ENCODE measurements around the gene SLC25A34.

The SLC25A34 gene

DNA sequence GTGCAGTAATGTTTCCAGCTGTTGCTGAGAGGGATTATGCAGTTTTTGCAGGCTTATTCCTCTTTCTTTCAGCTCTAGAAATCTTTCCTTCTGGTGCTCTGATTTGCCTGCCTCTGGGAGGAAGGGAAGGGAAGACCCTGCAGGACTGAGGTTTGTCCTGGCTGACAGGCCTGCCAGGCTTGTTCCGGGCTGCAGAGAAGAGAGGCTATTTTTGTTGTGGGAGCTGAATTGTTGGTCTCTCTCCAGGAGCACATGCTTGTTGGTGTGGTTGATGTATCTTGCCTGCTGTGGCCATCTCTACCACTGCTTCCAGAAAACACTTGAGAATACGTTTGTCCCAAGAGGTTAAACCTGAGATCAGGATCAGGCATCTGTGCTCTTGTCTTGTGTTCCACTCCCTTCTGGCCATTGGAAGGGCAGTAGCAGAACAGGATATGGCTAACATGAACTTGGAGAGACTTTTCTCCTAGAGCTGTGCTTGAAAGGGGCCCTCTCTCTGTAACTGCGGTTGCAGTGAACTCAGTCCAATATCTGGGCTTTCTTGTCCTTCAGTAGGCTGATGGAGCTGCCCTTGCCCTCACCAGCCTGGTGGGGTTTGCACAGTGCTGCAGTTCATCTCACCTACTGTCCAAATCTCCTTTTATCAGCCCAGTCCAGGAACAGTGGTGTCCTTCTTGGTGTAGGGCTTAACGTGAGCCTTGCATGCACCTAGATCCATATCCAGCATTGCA lies 21.5 kb upstream of the SLC25A34 start:
- no peak for FAIRE-seq

DNA sequence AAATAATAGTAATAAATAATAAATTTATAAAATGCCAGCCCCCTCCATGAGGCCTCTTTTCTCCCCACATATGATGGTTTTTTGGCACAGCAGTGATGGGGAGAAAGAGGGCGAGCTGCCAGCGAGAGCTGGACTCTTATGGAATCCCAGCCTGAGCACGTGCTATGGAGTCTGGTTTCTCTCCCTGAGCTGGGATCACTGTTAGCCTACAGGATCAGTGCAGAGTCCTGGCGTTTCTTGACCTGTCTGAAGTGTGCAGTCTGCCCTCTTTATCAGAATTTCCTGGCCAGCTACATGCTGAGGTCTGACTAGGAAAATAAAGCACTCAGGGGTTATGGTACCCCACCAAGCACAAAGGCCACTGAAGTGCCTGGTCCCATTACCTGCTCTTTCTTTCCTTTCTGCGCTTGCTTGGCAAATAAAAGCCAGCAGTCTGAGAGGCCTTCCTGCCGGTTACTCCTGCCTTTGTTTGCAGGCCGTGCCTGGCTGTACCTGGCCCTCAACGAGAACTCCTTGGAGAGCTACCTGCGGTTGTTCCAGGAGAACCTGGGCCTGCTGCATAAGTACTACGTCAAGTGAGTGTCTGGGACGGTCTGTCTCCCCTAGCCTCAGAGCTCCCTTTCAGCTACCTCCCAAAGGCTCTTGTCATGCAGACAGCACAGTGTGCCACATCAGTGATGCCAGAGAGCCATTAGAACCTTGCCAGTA lies 18.5 kb upstream of the SLC25A34 start:
- DNase-seq (ENCODE audit: low spot score) (no peak), FAIRE-seq (no peak)

More for the DNA sequence above, 21.5 kb upstream of the SLC25A34 start:
- no peak for DNase-seq (ENCODE audit: low spot score)

DNA sequence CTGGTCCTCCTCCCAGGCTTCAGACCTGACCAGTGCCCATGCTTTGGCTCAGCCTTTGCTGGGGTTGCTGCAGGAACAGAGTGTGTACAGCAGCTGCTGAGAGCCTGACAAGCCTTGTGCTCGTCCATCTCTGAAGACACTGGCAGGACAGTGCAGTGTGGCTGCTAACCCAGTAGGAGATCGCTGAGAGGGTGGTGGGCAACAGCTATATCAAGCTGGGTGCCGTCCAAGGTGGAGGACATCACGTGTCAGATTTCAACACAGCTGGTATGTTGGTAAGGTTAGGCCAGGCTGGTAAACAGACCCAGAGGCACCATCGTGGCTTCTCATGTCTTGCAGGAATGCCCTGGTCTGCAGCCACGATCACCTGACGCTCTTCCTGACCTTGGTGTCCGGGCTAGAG lies 17.9 kb upstream of the SLC25A34 start:
- no peak for FAIRE-seq
- DNase-seq (ENCODE audit: low spot score) = no peak

DNA sequence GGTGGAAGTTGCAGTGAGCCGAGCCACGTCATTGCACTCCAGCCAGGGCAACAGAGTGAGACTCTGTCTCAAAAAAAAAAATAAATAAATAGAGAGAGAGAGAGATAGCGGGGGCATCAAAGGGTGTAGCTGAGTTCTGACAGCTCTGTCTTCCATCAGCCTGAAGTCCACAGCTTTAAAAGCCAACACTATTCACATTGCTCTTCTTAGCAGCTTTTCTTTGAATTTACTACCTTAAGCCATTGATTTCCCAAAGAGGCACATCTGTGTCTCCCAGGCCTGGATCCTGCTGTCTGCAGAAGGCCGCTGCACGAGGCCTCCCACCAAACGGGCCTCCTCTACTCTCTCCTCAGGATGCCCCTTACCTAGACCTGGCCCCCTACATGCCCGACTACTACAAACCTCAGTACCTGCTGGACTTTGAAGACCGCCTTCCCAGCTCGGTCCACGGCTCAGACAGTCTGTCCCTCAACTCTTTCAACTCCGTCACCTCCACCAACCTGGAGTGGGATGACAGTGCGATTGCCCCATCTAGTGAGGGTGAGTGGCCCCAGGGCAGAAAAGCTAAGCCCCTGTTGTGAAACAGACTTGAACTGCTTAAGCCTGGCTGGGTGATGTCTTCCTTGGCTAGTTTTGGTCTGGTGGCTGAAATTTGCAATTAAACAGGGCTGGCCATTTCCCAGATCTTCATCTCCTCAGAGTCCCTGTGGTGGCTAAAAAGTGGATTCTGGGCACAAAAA lies 16.5 kb upstream of the SLC25A34 start:
- DNase-seq (ENCODE audit: low spot score) (no peak), FAIRE-seq (no peak)

DNA sequence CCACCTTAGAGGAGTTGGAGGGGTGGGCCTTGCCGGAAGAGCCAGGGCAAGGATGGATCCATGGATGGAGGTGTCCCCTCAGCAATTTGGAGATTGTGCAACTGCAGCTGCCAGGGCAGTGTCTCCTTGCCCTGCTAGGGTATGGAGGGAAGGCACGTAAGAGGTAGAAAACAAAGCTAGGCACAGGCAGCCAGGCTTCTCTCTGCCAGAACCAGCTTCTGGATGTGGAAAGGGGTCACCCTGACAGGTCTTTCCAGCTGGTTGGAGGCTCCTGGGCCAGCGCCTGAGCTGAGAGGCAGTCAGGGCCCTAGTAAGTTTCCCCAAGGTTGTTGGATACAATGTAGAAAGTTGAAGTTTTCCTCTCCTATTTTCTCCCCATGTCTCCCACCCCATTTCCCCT lies 15.2 kb upstream of the SLC25A34 start:
- no peak for DNase-seq (ENCODE audit: low spot score)
- FAIRE-seq = no peak

DNA sequence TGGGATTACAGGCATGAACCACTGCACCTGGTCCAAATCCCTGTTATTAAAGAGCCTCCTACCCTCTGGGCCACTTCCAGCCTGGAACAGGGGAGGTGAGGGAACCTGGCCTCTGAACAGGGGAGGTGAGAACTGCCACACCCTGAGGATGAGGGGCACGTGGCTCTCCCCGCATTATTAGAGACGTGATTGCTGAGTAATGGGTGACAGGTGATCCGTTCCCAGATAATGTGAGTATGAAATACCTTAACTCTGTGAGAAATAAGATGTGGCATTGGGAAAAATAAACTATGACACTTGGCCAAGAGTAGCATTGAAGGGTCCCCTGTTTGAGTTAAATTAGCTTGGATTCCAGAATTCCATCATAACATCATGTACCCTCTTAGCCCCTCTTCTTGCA lies 13.6 kb upstream of the SLC25A34 start:
- DNase-seq (ENCODE audit: low spot score) = no peak
- no peak for FAIRE-seq

DNA sequence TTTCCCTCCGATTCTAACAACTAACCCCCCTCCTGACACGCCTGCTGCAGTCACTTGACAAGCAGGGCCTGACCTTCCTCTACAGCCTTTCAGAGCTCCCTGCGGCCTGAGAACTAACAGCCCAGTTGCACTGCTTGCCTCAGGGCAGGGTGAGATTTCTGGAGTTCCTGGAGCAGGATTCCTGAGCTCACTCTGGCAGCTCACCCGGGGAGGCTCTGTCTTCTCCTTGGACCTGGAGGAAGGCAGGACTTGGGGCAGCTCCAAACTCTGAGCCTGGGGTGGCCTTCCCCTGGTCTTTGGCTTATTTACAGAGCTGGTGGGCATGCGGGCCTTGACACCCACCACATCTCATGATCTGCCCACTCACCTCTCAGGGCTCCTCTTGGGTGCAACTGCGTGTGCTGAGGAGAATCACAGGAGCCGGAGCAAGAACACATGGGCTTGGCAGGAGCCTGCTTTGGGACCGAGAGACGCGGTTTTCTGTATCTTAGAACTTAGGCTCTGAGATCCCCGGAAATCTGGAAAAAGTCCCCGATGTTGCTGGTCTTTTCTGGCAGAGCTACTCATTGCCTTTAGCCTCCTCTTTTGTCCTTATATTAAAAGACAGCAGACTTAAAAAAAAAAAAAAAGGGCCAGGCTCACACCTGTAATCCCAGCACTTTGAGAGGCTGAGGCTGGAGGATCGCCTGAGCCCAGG lies 13.1 kb upstream of the SLC25A34 start:
- FAIRE-seq = no peak
- no peak for DNase-seq (ENCODE audit: low spot score)

DNA sequence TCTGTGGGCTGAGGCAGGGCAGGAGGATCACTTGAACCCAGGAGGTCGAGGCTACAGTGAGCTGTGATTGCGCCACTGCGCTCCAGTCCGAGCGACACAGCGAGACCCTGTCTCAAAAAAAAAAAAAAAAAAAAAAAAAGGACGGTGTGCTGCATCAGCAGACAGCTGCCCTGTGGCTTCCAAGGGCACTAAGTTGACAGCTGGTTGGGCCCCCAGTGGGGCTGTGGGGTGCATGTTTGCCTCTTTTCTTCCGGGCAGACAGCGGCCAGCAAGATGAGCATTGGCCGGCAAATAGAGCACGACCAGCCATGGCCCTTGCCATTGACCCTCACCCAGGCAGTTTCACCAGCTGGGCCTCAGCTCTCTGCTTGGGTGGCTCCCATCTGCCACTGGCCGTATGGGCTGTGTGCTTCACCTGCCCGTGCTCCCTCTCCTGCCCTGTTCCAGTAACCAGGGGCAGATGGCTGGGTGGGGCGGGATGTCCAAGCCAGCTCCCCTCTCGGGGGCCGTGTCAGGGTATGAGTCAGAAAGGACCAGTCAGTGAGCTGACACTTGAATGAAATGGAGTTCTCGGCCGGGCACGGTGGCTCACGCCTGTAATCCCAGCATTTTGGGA lies 12.3 kb upstream of the SLC25A34 start:
- FAIRE-seq (no peak), DNase-seq (ENCODE audit: low spot score) (no peak)

DNA sequence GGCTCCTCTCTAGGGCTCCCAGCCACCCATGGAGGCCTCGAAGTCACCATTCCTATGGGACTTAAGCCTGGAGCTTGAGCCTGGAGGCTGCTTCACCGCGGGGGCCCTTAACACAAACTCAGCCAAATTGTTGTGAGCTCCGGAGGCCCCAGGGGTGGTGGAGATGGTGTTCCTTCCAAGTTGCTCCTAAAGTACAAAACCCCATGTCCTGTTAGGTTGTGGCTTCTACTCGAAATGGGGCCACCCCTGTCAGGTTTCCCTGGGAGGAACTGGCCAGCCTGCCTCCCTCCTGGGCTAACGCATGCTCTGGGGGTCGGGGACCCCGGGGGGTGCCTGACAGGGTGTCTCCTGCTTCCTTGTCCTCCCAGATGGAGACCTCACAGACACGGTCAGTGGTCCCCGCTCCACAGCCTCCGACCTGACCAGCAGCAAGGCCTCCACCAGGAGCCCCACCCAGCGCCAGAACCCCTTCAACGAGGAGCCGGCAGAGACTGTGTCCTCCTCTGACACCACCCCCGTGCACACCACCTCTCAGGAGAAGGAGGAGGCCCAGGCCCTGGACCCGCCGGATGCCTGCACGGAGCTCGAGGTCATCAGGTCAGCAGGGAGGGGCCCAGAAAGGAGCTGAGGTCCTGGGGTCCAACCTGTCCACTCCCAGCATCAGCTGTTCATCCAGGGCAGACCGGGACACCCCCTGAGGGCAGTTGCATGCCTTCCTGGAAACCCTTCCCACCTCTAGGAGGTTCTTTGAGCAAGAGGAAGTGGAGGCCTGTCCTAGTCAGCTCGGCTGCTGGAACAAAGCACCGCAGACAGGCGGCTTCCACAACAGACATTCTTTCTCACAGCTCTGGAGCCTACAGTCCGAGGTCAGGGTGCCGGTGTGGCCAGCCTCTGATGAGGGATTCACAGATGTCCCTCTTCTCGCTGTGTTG lies 10.8 kb upstream of the SLC25A34 start:
- FAIRE-seq (no peak), DNase-seq (ENCODE audit: low spot score) (no peak)

DNA sequence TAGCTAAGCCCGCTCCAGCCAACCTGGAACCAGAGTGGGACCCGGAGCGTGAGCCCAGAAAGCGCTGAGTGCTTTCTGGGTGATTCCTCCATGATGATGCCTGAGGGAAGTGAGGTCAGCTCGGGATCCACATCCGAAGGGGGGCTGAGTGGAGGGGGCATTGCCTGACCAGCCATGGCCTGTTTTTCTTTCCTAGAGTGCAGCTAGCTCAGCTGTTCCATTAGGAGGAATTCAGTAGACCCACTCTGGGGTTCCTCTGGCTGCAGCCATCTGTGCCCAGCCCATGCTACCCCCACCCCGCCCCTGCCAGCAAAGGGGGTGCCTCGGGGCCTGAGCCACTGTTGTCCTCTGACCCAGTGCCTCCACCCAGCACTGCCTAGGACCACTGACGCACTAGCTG lies 9.6 kb upstream of the SLC25A34 start:
- no peak for FAIRE-seq

DNA sequence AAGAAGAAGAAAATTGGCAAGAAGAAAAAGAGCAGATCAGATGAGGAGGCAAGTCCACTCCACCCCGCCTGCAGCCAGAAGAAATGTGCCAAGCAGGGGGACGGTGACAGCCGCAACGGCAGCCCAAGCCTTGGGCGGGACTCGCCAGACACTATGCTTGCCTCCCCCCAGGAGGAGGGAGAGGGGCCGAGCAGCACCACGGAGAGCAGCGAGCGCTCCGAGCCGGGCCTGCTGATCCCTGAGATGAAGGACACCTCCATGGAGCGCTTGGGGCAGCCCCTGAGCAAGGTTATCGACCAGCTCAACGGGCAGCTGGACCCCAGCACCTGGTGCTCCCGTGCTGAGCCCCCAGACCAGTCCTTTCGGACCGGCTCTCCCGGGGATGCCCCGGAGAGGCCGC lies 9.0 kb upstream of the SLC25A34 start:
- DNase-seq (ENCODE audit: low spot score) (no peak), FAIRE-seq (no peak)

More for the DNA sequence above, 9.6 kb upstream of the SLC25A34 start:
- DNase-seq (ENCODE audit: low spot score) = no peak

DNA sequence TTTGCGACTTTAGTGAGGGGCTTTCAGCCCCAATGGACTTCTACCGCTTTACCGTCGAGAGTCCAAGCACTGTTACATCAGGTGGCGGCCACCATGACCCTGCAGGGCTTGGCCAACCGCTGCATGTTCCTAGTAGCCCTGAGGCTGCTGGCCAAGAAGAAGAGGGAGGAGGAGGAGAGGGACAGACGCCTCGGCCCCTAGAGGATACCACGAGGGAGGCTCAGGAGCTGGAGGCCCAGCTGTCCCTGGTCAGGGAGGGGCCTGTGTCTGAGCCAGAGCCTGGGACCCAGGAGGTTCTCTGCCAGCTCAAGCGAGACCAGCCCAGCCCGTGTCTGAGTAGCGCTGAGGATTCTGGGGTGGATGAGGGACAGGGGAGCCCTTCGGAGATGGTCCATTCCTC lies 8.6 kb upstream of the SLC25A34 start:
- DNase-seq (ENCODE audit: low spot score) = no peak
- no peak for FAIRE-seq

DNA sequence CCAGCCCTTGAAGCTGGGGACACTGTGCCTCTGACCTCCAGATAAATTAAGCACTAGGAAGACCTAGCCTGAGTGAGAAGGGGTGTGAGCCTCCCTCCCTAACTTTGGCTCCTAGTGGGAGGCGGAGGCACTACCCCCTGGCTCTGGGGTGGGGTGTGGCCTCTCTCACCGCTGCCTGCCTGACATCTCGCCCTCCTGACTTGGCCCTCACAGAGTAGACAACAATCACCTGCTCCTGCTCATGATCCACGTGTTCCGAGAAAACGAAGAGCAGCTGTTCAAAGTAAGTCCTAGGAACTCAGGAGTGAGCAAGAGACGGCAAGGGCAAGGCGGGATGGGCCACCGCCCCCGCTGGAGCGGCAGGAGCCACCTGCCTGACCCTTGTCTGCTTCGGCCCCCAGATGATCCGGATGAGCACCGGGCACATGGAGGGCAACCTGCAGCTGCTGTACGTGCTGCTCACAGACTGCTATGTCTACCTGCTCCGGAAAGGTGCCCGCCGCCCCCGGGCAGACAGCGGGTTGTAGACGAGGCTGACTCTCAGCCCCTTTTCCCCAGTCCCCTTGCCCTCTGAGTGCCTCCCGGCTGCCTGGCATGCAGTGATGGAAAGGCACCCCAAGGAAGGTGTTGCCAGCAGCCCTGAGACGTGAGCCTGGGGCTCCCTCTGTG lies 8.1 kb upstream of the SLC25A34 start:
- no peak for DNase-seq (ENCODE audit: low spot score)
- FAIRE-seq = no peak

DNA sequence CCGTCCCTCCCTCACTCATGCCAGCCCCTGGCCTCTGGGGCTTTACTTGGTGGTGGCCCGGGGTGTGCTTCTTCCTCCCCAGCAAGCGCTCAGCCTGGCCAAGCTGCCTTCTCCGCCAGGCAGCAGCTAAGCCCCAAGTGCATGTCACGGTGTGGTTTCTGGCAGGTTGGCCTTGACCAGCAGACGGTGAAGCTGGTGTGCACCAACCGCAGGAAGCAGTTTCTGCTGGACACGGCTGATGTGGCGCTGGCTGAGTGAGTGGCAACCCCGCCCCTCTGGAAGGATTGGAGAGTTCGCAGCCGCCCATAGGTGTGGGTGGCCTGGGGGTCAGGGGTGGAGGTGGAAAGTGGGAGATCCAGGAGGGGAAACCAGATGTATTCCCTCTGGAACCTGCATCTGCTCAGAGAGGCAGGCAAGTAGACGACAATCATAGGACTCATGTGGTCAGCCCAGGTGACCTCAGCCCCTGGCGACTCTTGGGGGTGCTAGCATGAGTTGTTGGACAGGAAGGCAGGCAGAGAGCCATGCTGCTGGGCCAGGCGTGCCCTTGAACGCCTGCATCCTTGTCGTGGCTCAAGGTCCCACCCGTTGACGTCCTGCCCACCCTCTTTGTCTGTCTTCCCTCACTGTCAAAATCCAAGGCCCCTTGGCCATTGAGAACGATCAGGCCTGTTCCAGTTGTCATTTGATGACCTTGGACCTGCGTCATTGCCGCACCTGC lies 7.0 kb upstream of the SLC25A34 start:
- FAIRE-seq = no peak
- DNase-seq (ENCODE audit: low spot score) = no peak

DNA sequence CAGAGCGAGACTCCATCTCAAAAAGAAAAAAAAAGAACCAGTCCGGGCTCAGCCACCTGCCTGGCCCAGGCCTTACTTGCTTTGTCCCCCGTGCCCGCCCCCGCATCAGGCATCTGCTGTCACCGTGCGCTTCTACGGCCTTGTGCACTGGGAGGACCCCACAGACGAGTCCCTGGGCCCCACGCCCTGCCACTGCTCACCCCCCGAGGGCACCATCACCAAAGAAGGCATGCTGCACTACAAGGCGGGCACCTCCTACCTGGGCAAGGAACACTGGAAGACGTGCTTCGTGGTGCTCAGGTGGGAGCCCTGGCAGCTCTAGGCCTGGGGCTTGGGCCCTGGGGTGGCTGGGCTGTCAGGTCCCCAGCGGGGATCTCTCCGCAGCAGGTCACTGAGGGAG lies 5.6 kb upstream of the SLC25A34 start:
- DNase-seq (ENCODE audit: low spot score) (no peak), FAIRE-seq (no peak)

DNA sequence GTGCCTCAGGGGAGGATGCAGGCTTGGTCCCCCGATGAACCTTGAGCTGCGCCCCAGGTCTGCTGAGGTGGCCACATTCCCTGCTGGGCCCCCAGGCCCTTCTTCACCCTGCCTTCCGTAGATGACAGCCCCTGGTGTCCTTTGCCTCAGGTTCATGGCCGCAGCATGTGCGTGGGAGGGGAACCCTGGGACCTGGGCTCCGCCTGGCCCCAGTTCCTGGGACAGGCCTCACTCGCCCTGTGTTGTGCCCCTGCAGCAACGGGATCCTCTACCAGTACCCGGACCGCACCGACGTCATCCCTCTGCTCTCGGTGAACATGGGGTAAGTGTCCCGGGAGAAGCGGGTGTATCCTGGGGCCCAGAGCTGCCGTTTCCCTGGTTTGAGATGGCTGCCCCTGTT lies 5.1 kb upstream of the SLC25A34 start:
- FAIRE-seq = no peak
- DNase-seq (ENCODE audit: low spot score) = no peak

DNA sequence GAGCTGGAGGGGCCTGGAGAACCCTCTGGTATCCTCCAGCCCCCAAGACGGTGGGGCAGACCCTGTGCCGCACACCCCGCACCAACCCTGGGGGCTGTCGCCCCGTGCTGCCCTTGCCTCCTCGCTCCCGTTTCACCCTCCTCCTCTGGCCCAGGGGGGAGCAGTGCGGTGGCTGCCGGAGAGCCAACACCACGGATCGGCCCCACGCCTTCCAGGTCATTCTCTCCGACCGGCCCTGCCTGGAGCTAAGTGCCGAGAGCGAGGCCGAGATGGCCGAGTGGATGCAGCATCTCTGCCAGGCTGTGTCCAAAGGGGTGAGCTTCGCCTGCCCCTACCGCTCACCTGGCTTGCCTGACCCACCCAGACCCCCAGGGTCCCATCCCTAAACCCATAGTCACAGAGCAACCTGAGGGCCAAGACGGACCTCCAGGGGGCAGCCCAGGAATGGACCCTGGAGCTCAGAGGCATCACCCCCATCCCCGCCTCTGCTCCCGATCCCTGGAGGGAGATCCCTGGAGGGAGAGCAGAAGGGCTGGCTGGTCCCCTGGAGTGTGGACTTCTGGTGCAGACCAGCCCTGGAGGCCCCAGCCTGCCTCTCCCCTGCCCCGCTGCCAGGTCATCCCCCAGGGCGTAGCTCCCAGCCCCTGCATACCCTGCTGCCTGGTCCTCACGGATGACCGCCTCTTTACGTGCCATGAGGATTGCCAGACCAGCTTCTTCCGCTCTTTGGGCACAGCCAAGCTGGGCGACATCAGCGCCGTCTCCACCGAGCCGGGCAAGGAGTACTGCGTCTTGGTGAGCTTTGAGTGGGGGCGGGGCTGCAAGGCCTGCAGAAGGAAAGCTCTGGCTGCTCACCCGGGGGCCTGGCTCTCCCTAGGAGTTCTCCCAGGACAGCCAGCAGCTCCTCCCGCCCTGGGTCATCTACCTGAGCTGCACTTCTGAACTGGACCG lies 4.0 kb upstream of the SLC25A34 start:
- DNase-seq (ENCODE audit: low spot score) (no peak), FAIRE-seq (no peak)

DNA sequence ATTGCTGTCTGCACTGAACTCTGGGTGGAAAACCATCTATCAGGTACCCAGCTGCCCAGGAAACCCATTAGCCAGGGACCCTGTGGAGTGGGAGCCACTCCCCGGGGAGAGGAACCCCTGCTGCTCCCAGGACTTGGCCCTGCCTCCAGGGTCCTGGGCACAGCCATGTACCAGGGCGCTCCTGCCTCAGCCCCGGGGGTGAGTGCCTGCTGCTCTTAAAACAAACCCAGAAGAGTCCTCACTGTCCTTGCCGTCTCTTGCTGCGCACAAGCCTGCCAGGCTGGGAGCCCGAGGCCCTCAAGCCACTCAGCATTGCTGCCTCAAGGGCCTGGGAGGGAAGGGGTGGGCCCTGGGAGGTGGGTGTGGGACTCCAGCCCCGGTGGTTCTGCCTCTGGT lies 3.4 kb upstream of the SLC25A34 start:
- no peak for DNase-seq (ENCODE audit: low spot score)
- no peak for FAIRE-seq
